WTC11 (cell line): ENCODE results near the gene UBR4. TPM values are rescaled to one million over a fixed set of nuclear protein-coding genes. Genes with fewer than 3 reads are reported as not detected.

Source experiments
- ATAC-seq: fragments of 200-7000 bp; cut with Tn5 transposase; 2 replicates; pipeline ENCODE4 v1.10.0; 2021; ENCODE audit warnings: mild to moderate bottlenecking, moderate library complexity
- CTCF ChIA-PET: fragments of 300-600 bp; sonication (Branson Sonifier 250); formaldehyde crosslinking; loops from one replicate; lab custom pipeline; 2021; ENCODE audit warnings: antibody characterized with exemption; lab: Charles Lee
- POLR2A ChIA-PET: fragments of 350-600 bp; sonication (Branson Sonifier 250); formaldehyde crosslinking; loops from one replicate; lab custom pipeline; 2021; ENCODE audit warnings: antibody characterized with exemption; lab: Charles Lee
- DNase-seq: peaks from one replicate; pipeline ENCODE4 v3.0.0; 2021; ENCODE audit warnings: low spot score
- H3K27ac Mint-ChIP-seq: 2 replicates; pipeline ENCODE4 v1.8.0; 2021; ENCODE audit warnings: mixed read lengths
- H3K27me3 Mint-ChIP-seq: 2 replicates; pipeline ENCODE4 v1.8.0; 2021; ENCODE audit warnings: low read depth, mild to moderate bottlenecking, moderate library complexity, mixed read lengths
- H3K36me3 Mint-ChIP-seq: 2 replicates; pipeline ENCODE4 v1.8.0; 2021; ENCODE audit warnings: mixed read lengths
- H3K4me1 Mint-ChIP-seq: 2 replicates; pipeline ENCODE4 v1.8.0; 2022; ENCODE audit warnings: mixed read lengths
- H3K4me3 Mint-ChIP-seq: 2 replicates; pipeline ENCODE4 v1.8.0; 2021; ENCODE audit warnings: mild to moderate bottlenecking, moderate library complexity, mixed read lengths
- H3K9me3 Mint-ChIP-seq: 2 replicates; pipeline ENCODE4 v1.8.0; 2021; ENCODE audit warnings: mixed read lengths
- ERG ChIP-seq: fragments of 250-450 bp; sonication (Bioruptor Pico); IDR thresholded peaks from 2 replicates; pipeline ENCODE4 v1.8.0; 2021; ENCODE audit warnings: mild to moderate bottlenecking
- FOXJ3 ChIP-seq: sonication (generic); formaldehyde crosslinking; IDR thresholded peaks from 2 replicates; pipeline ENCODE4 v1.9.0; 2021; ENCODE audit warnings: missing genetic modification reagents, mild to moderate bottlenecking, borderline replicate concordance
- FOXP1 ChIP-seq: sonication (generic); formaldehyde crosslinking; IDR thresholded peaks from 2 replicates; pipeline ENCODE4 v1.8.0; 2022; ENCODE audit warnings: missing genetic modification reagents, mild to moderate bottlenecking, moderate library complexity, borderline replicate concordance
- FOXP4 ChIP-seq: sonication (generic); formaldehyde crosslinking; IDR thresholded peaks from 2 replicates; pipeline ENCODE4 v1.8.0; 2022; ENCODE audit warnings: mild to moderate bottlenecking, missing genetic modification reagents
- GRHL2 ChIP-seq: fragments of 250-450 bp; sonication (Bioruptor Pico); IDR thresholded peaks from 2 replicates; pipeline ENCODE4 v1.8.0; 2022; ENCODE audit warnings: mild to moderate bottlenecking, moderate library complexity; ENCODE audit not compliant: insufficient replicate concordance, severe bottlenecking
- IRF1 ChIP-seq: sonication (generic); formaldehyde crosslinking; IDR thresholded peaks from 2 replicates; pipeline ENCODE4 v1.8.0; 2023; ENCODE audit warnings: missing genetic modification reagents
- OVOL2 ChIP-seq: fragments of 250-450 bp; sonication (Bioruptor Pico); IDR thresholded peaks from 2 replicates; pipeline ENCODE4 v1.9.0; 2021; ENCODE audit warnings: mild to moderate bottlenecking, borderline replicate concordance
- ZBTB43 ChIP-seq: sonication (generic); formaldehyde crosslinking; IDR thresholded peaks from 2 replicates; pipeline ENCODE4 v1.8.1; 2023; ENCODE audit warnings: mild to moderate bottlenecking, missing genetic modification reagents
- ZNF121 ChIP-seq: sonication (generic); formaldehyde crosslinking; IDR thresholded peaks from 2 replicates; pipeline ENCODE4 v1.8.0; 2023; ENCODE audit warnings: missing genetic modification reagents
- ZNF263 ChIP-seq: sonication (generic); formaldehyde crosslinking; IDR thresholded peaks from 2 replicates; pipeline ENCODE4 v1.8.1; 2022; ENCODE audit warnings: low read depth, mild to moderate bottlenecking, moderate library complexity, missing genetic modification reagents
- ZNF425 ChIP-seq: fragments of 250-450 bp; sonication (Bioruptor Pico); conservative IDR thresholded peaks from 2 replicates; pipeline ENCODE4 v1.9.0; 2021; ENCODE audit warnings: mild to moderate bottlenecking
- ZNF532 ChIP-seq: fragments of 250-450 bp; sonication (Bioruptor Pico); IDR thresholded peaks from 2 replicates; pipeline ENCODE4 v1.9.0; 2021; ENCODE audit warnings: mild to moderate bottlenecking, borderline replicate concordance
- ZNF671 ChIP-seq: fragments of 250-450 bp; sonication (Bioruptor Pico); IDR thresholded peaks from 2 replicates; pipeline ENCODE4 v1.8.0; 2021; ENCODE audit warnings: mild to moderate bottlenecking
- total RNA-seq: library from RNA; stranded (reverse); gene quantifications from 3 replicates; pipeline ENCODE4 v1.2.3, GENCODE V29; 2021

Gene UBR4
- total RNA-seq, 1 experiment from 2014 or later, result 179 TPM

- TF ChIP-seq ZNF532 (CRISPR knock-in tag), result no peak
- TF ChIP-seq ZNF671, result no peak
- TF ChIP-seq ZBTB43, result no peak
- no peak for TF ChIP-seq FOXP1 (CRISPR knock-in tag)
- no peak for TF ChIP-seq IRF1
- TF ChIP-seq ZNF121 (CRISPR knock-in tag), result no peak
- TF ChIP-seq ZNF263, result no peak
- no peak for TF ChIP-seq OVOL2 (CRISPR knock-in tag)
- TF ChIP-seq FOXJ3, result no peak
- no peak for TF ChIP-seq FOXP4 (CRISPR knock-in tag)
- no peak for TF ChIP-seq ERG (CRISPR knock-in tag)
These were observed 86.2 kb downstream of the UBR4 start (continued) for GRCh38 chr1:19123837-19124236.

GRCh38 chr1:19122668-19123067 lies 87.4 kb downstream of the UBR4 start:
- H3K9me3 Mint-ChIP-seq, result no peaks in the 10 kb centered on the region
- DNase-seq, result no peak
- ChIA-PET POLR2A (no interaction called here), CTCF (no interaction called here)
- H3K36me3 Mint-ChIP-seq, result peaks cover 92% of the 10 kb centered on the region
- H3K4me3 Mint-ChIP-seq, result no peak overlapping the region
- TF ChIP-seq ZNF425 (no peak), GRHL2 (CRISPR knock-in tag) (no peak)
- TF ChIP-seq, all 79 proteins: peak for 0
- H3K4me1 Mint-ChIP-seq, result no peaks in the 10 kb centered on the region
- no peak for ATAC-seq
- H3K27me3 Mint-ChIP-seq, result no peaks in the 10 kb centered on the region
- no peak overlapping the region for H3K27ac Mint-ChIP-seq
